Panc1 (cell line): ENCODE measurements around the gene ESYT2.

Experiments
- POLR2AphosphoS5 ChIP-seq: IDR thresholded peaks from 2 replicates; pipeline ENCODE4 v1.6.1; 2012; ENCODE audit warnings: mild to moderate bottlenecking, low read depth, low read length, moderate library complexity
- SIN3A ChIP-seq: IDR thresholded peaks from 2 replicates; pipeline ENCODE4 v1.6.1; 2012; ENCODE audit warnings: low read depth, mild to moderate bottlenecking, low read length, moderate library complexity, borderline replicate concordance; ENCODE audit not compliant: insufficient read depth
- TF ChIP-seq, protein P1 (sequence below), 2 experiments: IDR thresholded peaks; 2 replicates each; pipeline ENCODE4 v1.6.1; 2011 to 2012; ENCODE audit warnings: low read depth in 2 of 2, control low read depth in 1 of 2, low read length in 1 of 2, mild to moderate bottlenecking in 1 of 2, moderate library complexity in 1 of 2; ENCODE audit not compliant: insufficient read depth in 1 of 2
- TF ChIP-seq, protein P2 (sequence below): fragments of 450-650 bp; IDR thresholded peaks from 2 replicates; pipeline ENCODE4 v1.5.1; 2017; ENCODE audit warnings: mild to moderate bottlenecking

- TF ChIP-seq, protein P1, sequence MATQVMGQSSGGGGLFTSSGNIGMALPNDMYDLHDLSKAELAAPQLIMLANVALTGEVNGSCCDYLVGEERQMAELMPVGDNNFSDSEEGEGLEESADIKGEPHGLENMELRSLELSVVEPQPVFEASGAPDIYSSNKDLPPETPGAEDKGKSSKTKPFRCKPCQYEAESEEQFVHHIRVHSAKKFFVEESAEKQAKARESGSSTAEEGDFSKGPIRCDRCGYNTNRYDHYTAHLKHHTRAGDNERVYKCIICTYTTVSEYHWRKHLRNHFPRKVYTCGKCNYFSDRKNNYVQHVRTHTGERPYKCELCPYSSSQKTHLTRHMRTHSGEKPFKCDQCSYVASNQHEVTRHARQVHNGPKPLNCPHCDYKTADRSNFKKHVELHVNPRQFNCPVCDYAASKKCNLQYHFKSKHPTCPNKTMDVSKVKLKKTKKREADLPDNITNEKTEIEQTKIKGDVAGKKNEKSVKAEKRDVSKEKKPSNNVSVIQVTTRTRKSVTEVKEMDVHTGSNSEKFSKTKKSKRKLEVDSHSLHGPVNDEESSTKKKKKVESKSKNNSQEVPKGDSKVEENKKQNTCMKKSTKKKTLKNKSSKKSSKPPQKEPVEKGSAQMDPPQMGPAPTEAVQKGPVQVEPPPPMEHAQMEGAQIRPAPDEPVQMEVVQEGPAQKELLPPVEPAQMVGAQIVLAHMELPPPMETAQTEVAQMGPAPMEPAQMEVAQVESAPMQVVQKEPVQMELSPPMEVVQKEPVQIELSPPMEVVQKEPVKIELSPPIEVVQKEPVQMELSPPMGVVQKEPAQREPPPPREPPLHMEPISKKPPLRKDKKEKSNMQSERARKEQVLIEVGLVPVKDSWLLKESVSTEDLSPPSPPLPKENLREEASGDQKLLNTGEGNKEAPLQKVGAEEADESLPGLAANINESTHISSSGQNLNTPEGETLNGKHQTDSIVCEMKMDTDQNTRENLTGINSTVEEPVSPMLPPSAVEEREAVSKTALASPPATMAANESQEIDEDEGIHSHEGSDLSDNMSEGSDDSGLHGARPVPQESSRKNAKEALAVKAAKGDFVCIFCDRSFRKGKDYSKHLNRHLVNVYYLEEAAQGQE (IDR thresholded peaks at IDR 0.05; ENCODE audit: insufficient read depth in 1 of 2, low read depth in 2 of 2, low read length in 1 of 2), result no peak
- TF ChIP-seq, protein P2, sequence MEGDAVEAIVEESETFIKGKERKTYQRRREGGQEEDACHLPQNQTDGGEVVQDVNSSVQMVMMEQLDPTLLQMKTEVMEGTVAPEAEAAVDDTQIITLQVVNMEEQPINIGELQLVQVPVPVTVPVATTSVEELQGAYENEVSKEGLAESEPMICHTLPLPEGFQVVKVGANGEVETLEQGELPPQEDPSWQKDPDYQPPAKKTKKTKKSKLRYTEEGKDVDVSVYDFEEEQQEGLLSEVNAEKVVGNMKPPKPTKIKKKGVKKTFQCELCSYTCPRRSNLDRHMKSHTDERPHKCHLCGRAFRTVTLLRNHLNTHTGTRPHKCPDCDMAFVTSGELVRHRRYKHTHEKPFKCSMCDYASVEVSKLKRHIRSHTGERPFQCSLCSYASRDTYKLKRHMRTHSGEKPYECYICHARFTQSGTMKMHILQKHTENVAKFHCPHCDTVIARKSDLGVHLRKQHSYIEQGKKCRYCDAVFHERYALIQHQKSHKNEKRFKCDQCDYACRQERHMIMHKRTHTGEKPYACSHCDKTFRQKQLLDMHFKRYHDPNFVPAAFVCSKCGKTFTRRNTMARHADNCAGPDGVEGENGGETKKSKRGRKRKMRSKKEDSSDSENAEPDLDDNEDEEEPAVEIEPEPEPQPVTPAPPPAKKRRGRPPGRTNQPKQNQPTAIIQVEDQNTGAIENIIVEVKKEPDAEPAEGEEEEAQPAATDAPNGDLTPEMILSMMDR, result no peak
- no peak for TF ChIP-seq POLR2AphosphoS5
- no peak for TF ChIP-seq SIN3A
Observed at GRCh38 chr7:158767707-158768106, 61.6 kb downstream of the ESYT2 start.
